ENCODE results near the gene EIF2AK3. TPM values are rescaled to one million over a fixed set of nuclear protein-coding genes. Genes with fewer than 3 reads are reported as not detected.

EIF2AK3 gene
- total and polyA plus RNA-seq, 10 of the 15 experiments (the other 5 are each of a cell fraction or from before 2014, with no cell fraction given): 5.0 to 44.7 (median 22.4) TPM

- no peak for FAIRE-seq
- Histone ChIP-seq H2AFZ (ENCODE audit: control insufficient read depth, low read depth, low read length) (no peak overlapping the region), H3K27me3 (replicated peaks in 1 of 2; ENCODE audit: control insufficient read depth in 2 of 2, insufficient read depth in 2 of 2, low read length in 1 of 2) (no peaks in the 10 kb centered on the region), H4K20me1 (ENCODE audit: control insufficient read depth, insufficient read depth) (no peaks in the 10 kb centered on the region; the same call in 1 of the 2 replicates), H3K4me3 (no peak overlapping the region), H3K36me3 (ENCODE audit: control insufficient read depth in 2 of 2, insufficient read depth in 2 of 2, low read length in 1 of 2) (peaks cover 0 to 4% of the 10 kb centered on the region in 2 experiments; a peak in 1 of 4 replicates), H3K79me2 (ENCODE audit: control insufficient read depth, insufficient read depth, low read length) (peaks cover 89% of the 10 kb centered on the region), H3K9me3 (replicated peaks; ENCODE audit: control insufficient read depth, insufficient read depth, low read length) (no peaks in the 10 kb centered on the region), H3K9ac (ENCODE audit: control insufficient read depth, insufficient read depth, low read length) (no peak overlapping the region), H3K4me2 (ENCODE audit: control insufficient read depth, insufficient read depth) (no peak overlapping the region), H3K4me1 (ENCODE audit: control insufficient read depth, insufficient read depth, low read length) (peaks cover 32% of the 10 kb centered on the region), H3K27ac (ENCODE audit: control insufficient read depth, insufficient read depth) (no peak overlapping the region)
- TF ChIP-seq ASH2L (IDR thresholded peaks at IDR 0.05; ENCODE audit: borderline replicate concordance, low read depth) (no peak), E2F4 (IDR thresholded peaks at IDR 0.05; ENCODE audit: low read depth, low read length) (no peak), PML (IDR thresholded peaks at IDR 0.05; ENCODE audit: low read length) (0 out of 2 replicates have a peak, but pooled peaks have one; percentile 27)
- no peak for DNase-seq (ENCODE audit: low read depth, low spot score)
- 44% methylated on average over 1 of the region's 1 CpG for WGBS (ENCODE audit: insufficient coverage, insufficient replicate concordance, low lambda C conversion rate, missing lambda C conversion rate)
- ChIA-PET POLR2A (interaction anchor here (4.8 to 6.9 kb wide), 2 partner anchors 8 to 13 kb away, joined by 27 to 62 read pairs; no protein-coding TSS in a partner anchor), RAD21 (ENCODE audit: unreplicated experiment) (interaction anchor here (2.6 kb wide), 1 partner anchor 13 kb away, joined by 17 read pairs; no protein-coding TSS in a partner anchor), SMC1A (ENCODE audit: uncharacterized antibody, unreplicated experiment) (interaction anchor here (1.1 to 11.2 kb wide), 4 partner anchors 8 to 56 kb away, joined by 3 to 231 read pairs (median 4); partner anchors contain the start of gene EIF2AK3), CTCF (interaction anchor here (0.7 to 7.3 kb wide), 4 partner anchors 10 to 50 kb away, joined by 3 to 45 read pairs (median 10); no protein-coding TSS in a partner anchor)
- no TSS peak for BruUV-seq (replicated peaks)
- intact Hi-C loops (cut with micrococcal nuclease; ENCODE audit: unreplicated experiment) (no loop called here), in situ Hi-C loops (cut with MboI) (no loop called here)
- ATAC-seq: no peak
Measured at GRCh38 chr2:88620015-88620414, 7.2 kb downstream of the EIF2AK3 start.

DNA sequence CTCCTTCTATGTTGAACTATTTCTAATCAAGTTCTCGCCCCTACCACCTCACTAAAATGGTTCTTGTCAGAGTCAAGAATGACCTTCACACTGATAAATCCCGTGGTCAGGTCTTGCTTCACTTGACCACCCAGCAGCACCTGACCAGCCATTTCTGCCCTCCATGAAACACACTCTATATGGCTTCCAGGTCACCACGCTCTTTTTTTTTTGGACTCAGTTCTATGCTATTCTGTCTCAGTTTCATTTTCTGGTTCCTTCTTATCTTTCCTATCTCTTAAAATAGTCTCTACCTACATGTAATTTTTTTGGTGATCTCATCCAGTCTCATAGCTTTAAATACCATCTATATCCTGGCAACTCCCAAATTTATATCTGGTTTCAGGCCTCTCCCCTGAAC, 11.4 kb downstream of the EIF2AK3 start:
- peaks cover 0 to 18% of the 10 kb centered on the region in 2 experiments; a peak in 2 of 4 replicates for H3K36me3 ChIP-seq (ENCODE audit: control insufficient read depth in 2 of 2, insufficient read depth in 2 of 2, low read length in 1 of 2)
- ChIA-PET CTCF (no interaction called here), RAD21 (ENCODE audit: unreplicated experiment) (interaction anchor here (1.2 to 3.4 kb wide), 4 partner anchors 8 to 15 kb away, joined by 3 to 13 read pairs (median 8); no protein-coding TSS in a partner anchor), SMC1A (ENCODE audit: uncharacterized antibody, unreplicated experiment) (interaction anchor here (1.1 to 11.2 kb wide), 3 partner anchors 10 to 20 kb away, joined by 3 to 231 read pairs (median 3); no protein-coding TSS in a partner anchor), POLR2A (interaction anchor here (0.7 to 3.4 kb wide), 5 partner anchors 8 to 21 kb away, joined by 3 to 25 read pairs (median 14); partner anchors contain the start of gene EIF2AK3)
- intact Hi-C loops (cut with micrococcal nuclease; ENCODE audit: unreplicated experiment): no loop called here
- WGBS (ENCODE audit: insufficient coverage, insufficient replicate concordance, low lambda C conversion rate, missing lambda C conversion rate): 28% methylated on average over 3 of the region's 3 CpGs
- no peaks in the 10 kb centered on the region for H3K27me3 ChIP-seq (replicated peaks in 1 of 2; ENCODE audit: control insufficient read depth in 2 of 2, insufficient read depth in 2 of 2, low read length in 1 of 2)
- H3K27ac ChIP-seq (ENCODE audit: control insufficient read depth, insufficient read depth): peak overlapping the region; percentile 80
- FAIRE-seq (peak; percentile 38), ATAC-seq (peak; percentile 72), DNase-seq (ENCODE audit: low read depth, low spot score) (no peak)
- no TSS peak for BruUV-seq (replicated peaks)
- H3K4me1 ChIP-seq (ENCODE audit: control insufficient read depth, insufficient read depth, low read length): peaks cover 44% of the 10 kb centered on the region
- H3K9me3 ChIP-seq (replicated peaks; ENCODE audit: control insufficient read depth, insufficient read depth, low read length): no peaks in the 10 kb centered on the region
- no peaks in the 10 kb centered on the region for H4K20me1 ChIP-seq (ENCODE audit: control insufficient read depth, insufficient read depth)
- in situ Hi-C loops (cut with MboI): no loop called here
- H3K4me2 ChIP-seq (ENCODE audit: control insufficient read depth, insufficient read depth): peak overlapping the region; percentile 93
- H3K79me2 ChIP-seq (ENCODE audit: control insufficient read depth, insufficient read depth, low read length): peaks cover 81% of the 10 kb centered on the region
- peak overlapping the region; percentile 8; the same call in 1 of the 2 replicates for H3K4me3 ChIP-seq
- no peak overlapping the region for H2AFZ ChIP-seq (ENCODE audit: control insufficient read depth, low read depth, low read length)
- no peak overlapping the region for H3K9ac ChIP-seq (ENCODE audit: control insufficient read depth, insufficient read depth, low read length)
- TF ChIP-seq ZNF384 (IDR thresholded peaks at IDR 0.05; ENCODE audit: borderline replicate concordance, low read depth, low read length): peak; percentile 80; the same call in 1 of the 2 replicates
- TF ChIP-seq SIX5 (IDR thresholded peaks at IDR 0.05; ENCODE audit: low read depth, low read length, severe bottlenecking): no peak
- no peak for TF ChIP-seq CBX5 (IDR thresholded peaks at IDR 0.05; ENCODE audit: low read depth)
- TF ChIP-seq SUPT20H (IDR thresholded peaks at IDR 0.05; ENCODE audit: borderline replicate concordance, control insufficient read depth, low read depth, low read length): no peak
- no peak for TF ChIP-seq DPF2 (IDR thresholded peaks at IDR 0.05)
- TF ChIP-seq, protein P1, sequence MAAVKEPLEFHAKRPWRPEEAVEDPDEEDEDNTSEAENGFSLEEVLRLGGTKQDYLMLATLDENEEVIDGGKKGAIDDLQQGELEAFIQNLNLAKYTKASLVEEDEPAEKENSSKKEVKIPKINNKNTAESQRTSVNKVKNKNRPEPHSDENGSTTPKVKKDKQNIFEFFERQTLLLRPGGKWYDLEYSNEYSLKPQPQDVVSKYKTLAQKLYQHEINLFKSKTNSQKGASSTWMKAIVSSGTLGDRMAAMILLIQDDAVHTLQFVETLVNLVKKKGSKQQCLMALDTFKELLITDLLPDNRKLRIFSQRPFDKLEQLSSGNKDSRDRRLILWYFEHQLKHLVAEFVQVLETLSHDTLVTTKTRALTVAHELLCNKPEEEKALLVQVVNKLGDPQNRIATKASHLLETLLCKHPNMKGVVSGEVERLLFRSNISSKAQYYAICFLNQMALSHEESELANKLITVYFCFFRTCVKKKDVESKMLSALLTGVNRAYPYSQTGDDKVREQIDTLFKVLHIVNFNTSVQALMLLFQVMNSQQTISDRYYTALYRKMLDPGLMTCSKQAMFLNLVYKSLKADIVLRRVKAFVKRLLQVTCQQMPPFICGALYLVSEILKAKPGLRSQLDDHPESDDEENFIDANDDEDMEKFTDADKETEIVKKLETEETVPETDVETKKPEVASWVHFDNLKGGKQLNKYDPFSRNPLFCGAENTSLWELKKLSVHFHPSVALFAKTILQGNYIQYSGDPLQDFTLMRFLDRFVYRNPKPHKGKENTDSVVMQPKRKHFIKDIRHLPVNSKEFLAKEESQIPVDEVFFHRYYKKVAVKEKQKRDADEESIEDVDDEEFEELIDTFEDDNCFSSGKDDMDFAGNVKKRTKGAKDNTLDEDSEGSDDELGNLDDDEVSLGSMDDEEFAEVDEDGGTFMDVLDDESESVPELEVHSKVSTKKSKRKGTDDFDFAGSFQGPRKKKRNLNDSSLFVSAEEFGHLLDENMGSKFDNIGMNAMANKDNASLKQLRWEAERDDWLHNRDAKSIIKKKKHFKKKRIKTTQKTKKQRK (IDR thresholded peaks at IDR 0.05; ENCODE audit: low read depth, low read length): no peak
- TF ChIP-seq SMC3 (IDR thresholded peaks at IDR 0.05; ENCODE audit: borderline replicate concordance, low read length): no peak
- no peak for TF ChIP-seq ZSCAN29 (IDR thresholded peaks at IDR 0.05)
- TF ChIP-seq POU2F2 (IDR thresholded peaks at IDR 0.05; ENCODE audit: borderline replicate concordance, low read depth, low read length): no peak
